ENCODE measurements around the gene S100A2.
"Not testable (repeated sequence)": the region's sequence is repeated elsewhere in the genome, so short reads cannot be mapped to it uniquely, and the experiment has no call there.

S100A2 gene

DNA sequence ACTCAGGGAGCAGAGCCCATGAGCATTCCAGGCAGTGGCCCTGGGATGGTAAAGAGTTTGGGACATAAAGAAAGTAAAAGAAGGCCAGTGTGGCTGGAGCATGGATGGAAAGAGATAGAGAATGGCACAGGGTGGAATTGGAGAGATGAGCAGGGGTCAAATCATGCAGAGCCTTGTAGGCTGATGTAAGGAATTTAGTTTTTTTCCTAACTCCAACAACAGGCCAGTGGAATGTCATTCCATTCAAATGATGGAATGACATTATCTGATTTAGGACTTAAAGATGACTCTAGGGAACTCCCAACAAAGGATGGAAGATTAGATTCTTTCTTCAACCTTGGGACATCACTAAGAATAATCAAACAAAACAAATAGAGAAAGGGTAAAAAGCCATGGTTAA lies 12.8 kb upstream of the S100A2 start:
- DNase-seq (ENCODE audit: low read depth, low spot score) = no peak
- no peak overlapping the region for H3K4me3 ChIP-seq (ENCODE audit: low read depth, low read length)
- POLR2A ChIA-PET = interaction anchor here (1.7 kb wide), 1 partner anchor 49 kb away, joined by 8 read pairs; the partner anchor contains the start of genes S100A1 and S100A13
- TF ChIP-seq, protein P1, sequence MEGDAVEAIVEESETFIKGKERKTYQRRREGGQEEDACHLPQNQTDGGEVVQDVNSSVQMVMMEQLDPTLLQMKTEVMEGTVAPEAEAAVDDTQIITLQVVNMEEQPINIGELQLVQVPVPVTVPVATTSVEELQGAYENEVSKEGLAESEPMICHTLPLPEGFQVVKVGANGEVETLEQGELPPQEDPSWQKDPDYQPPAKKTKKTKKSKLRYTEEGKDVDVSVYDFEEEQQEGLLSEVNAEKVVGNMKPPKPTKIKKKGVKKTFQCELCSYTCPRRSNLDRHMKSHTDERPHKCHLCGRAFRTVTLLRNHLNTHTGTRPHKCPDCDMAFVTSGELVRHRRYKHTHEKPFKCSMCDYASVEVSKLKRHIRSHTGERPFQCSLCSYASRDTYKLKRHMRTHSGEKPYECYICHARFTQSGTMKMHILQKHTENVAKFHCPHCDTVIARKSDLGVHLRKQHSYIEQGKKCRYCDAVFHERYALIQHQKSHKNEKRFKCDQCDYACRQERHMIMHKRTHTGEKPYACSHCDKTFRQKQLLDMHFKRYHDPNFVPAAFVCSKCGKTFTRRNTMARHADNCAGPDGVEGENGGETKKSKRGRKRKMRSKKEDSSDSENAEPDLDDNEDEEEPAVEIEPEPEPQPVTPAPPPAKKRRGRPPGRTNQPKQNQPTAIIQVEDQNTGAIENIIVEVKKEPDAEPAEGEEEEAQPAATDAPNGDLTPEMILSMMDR (IDR thresholded peaks at IDR 0.05; ENCODE audit: insufficient read depth, low read length, missing control alignments) = no peak
- CTCF ChIA-PET = interaction anchor here (1.0 to 4.2 kb wide), 8 partner anchors 10 to 89 kb away, joined by 3 to 26 read pairs (median 4); no protein-coding TSS in a partner anchor

DNA sequence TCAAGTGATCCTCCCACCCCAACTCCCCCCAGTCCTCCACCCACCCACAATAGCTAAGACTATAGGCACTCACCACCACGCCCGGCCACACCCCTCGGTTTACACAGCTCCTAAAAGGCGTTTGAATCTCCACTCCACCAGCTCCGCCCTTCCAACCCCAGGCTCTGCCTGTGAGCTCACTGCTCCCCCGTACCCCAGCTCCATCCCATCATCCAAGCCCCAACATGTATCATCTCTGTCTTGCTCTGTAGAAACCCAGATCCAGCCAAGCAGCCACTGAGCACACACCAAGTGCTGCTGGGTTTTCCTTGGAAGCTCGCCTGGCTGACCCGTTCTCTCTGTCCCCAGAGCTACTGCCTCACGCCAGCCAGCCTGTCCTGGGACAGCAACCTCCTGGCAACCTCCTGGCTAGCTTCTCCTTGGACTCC lies 12.0 kb upstream of the S100A2 start:
- CTCF ChIA-PET = interaction anchor here (0.6 to 4.2 kb wide), 12 partner anchors 9 to 172 kb away, joined by 3 to 26 read pairs (median 4); partner anchors contain the start of gene S100A2
- POLR2A ChIA-PET = interaction anchor here (0.5 to 2.2 kb wide), 5 partner anchors 11 to 56 kb away, joined by 3 to 8 read pairs (median 4); partner anchors contain the start of genes CHTOP, S100A1, S100A13 and S100A6

DNA sequence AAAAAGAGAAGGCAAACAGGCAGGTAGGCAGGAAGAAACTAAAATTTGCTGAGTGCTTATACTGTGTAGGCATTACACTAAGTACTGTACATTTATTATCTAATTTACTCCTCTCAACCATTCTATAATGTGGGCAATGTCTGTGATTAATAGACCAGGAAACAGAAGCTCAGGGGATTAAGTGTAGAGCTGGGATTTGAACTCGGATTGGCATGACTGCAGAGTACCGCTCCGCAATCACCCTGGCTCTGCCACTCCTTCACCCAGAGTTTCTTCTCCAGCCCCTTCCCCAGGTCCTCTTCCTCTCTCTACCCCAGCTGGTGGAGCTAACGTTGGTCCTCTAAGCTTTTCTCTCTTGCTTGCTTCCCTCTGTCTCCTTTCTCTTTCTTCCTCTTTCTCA lies 11.5 kb upstream of the S100A2 start:
- no peak for DNase-seq (ENCODE audit: low read depth, low spot score)
- ChIA-PET CTCF (interaction anchor here (0.6 to 4.2 kb wide), 12 partner anchors 8 to 173 kb away, joined by 3 to 26 read pairs (median 4); partner anchors contain the start of gene S100A2), POLR2A (interaction anchor here (1.1 to 2.2 kb wide), 4 partner anchors 11 to 57 kb away, joined by 3 to 8 read pairs (median 4); partner anchors contain the start of genes CHTOP, S100A1, S100A13 and S100A6)
- no peak overlapping the region for H3K4me3 ChIP-seq (ENCODE audit: low read depth, low read length)
- TF ChIP-seq, protein P1 (IDR thresholded peaks at IDR 0.05; ENCODE audit: insufficient read depth, low read length, missing control alignments) = no peak

More for the DNA sequence above, 12.0 kb upstream of the S100A2 start:
- no peak for DNase-seq (ENCODE audit: low read depth, low spot score)
- H3K4me3 ChIP-seq (ENCODE audit: low read depth, low read length) = no peak overlapping the region
- TF ChIP-seq, protein P1 (IDR thresholded peaks at IDR 0.05; ENCODE audit: insufficient read depth, low read length, missing control alignments) = no peak

DNA sequence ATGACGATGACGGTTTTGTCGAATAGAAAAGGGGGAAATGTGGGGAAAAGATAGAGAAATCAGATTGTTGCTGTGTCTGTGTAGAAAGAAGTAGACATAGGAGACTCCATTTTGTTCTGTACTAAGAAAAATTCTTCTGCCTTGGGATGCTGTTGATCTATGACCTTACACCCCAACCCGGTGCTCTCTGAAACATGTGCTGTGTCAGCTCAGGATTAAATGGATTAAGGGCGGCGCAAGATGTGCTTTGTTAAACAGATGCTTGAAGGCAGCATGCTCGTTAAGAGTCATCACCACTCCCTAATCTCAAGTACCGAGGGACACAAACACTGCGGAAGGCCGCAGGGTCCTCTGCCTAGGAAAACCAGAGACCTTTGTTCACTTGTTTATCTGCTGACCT lies 9.9 kb upstream of the S100A2 start:
- CTCF ChIA-PET = interaction anchor here (1.3 to 4.2 kb wide), 3 partner anchors 42 to 65 kb away, joined by 3 to 21 read pairs (median 20); no protein-coding TSS in a partner anchor
- DNase-seq (ENCODE audit: low read depth, low spot score); H3K4me3 ChIP-seq (ENCODE audit: low read depth, low read length): not testable (repeated sequence)
- POLR2A ChIA-PET = interaction anchor here (2.2 kb wide), 1 partner anchor 9 kb away, joined by 5 read pairs; no protein-coding TSS in a partner anchor

DNA sequence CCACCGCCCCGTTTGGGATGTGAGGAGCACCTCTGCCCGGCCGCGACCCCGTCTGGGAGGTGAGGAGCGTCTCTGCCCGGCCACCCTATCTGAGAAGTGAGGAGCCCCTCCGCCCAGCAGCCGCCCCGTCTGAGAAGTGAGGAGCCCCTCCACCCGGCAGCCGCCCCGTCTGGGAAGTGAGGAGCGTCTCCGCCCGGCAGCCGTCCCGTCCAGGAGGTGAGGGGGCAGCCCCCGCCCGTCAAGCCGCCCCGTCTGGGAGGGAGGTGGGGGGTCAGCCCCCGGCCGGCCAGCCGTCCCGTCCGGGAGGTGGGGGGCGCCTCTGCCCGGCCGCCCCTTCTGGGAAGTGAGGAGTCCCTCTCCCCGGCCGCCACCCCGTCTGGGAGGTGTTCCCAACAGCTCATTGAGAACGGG lies 9.4 kb upstream of the S100A2 start:
- DNase-seq (ENCODE audit: low read depth, low spot score); H3K4me3 ChIP-seq (ENCODE audit: low read depth, low read length); POLR2A ChIA-PET: not testable (repeated sequence)
- CTCF ChIA-PET = interaction anchor here (4.2 kb wide), 1 partner anchor 42 kb away, joined by 21 read pairs; no protein-coding TSS in a partner anchor

DNA sequence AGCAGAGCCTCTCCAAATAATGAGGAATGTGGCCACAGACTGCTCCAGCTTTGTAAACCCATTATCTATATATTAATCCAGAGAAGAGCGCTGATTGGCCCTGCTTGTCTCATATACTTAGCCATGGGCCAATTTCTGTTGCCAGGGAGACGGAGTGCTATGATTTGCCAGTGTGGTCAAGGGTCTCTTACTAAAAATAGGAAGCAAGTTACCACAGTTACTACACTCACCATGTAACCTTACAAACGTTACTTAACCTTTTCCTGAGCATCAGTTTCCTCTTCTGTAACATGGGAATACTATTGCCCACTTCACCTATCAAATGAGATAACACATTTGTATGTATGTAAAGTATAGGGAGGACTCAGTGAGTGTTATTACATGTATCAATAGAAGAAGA lies 7.7 kb upstream of the S100A2 start:
- no peak overlapping the region for H3K4me3 ChIP-seq (ENCODE audit: low read depth, low read length)
- ChIA-PET POLR2A (interaction anchor here (0.7 to 2.1 kb wide), 6 partner anchors 37 to 189 kb away, joined by 3 to 17 read pairs (median 5); partner anchors contain the start of genes S100A16 and S100A6), CTCF (interaction anchor here (1.1 to 7.6 kb wide), 35 partner anchors 8 to 221 kb away, joined by 3 to 401 read pairs (median 11); partner anchors contain the start of genes CHTOP, ILF2, S100A1 and S100A13)
- DNase-seq (ENCODE audit: low read depth, low spot score) = no peak
- TF ChIP-seq, protein P1 (IDR thresholded peaks at IDR 0.05; ENCODE audit: insufficient read depth, low read length, missing control alignments) = no peak

DNA sequence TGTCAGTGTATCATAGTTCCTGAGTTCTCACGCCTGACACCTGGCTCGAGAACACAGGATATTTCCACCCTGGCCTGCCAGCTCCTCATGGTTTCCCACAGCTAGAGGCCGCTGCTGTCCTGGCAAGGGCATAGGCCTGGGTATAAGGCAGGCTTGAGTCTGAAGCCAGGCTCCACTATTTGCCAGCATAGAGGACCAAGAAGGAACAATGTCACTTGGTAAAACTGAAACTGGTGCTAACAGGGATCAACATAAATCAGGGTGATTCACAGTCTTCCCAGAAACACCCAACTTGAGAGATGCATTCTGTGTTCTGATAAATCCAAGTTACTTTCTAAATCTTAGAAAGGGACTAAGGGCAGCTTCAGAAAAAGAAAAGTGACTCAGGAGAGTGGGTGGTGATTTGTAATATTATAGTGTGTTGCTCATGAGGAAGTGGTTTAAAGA lies 6.9 kb upstream of the S100A2 start:
- POLR2A ChIA-PET = interaction anchor here (0.6 to 2.1 kb wide), 9 partner anchors 34 to 189 kb away, joined by 3 to 17 read pairs (median 4); partner anchors contain the start of genes CHTOP, S100A13, S100A16 and S100A6

More for the DNA sequence above, 6.9 kb upstream of the S100A2 start:
- CTCF ChIA-PET = interaction anchor here (0.5 to 7.6 kb wide), 49 partner anchors 9 to 750 kb away, joined by 3 to 401 read pairs (median 8); partner anchors contain the start of genes CHTOP, ILF2, RAB13 and S100A1
- H3K4me3 ChIP-seq (ENCODE audit: low read depth, low read length) = no peak overlapping the region
- DNase-seq (ENCODE audit: low read depth, low spot score) = no peak
- TF ChIP-seq, protein P1 (IDR thresholded peaks at IDR 0.05; ENCODE audit: insufficient read depth, low read length, missing control alignments) = peak; percentile 91
